ENCODE data around the gene ARF3.

The ARF3 gene

GRCh38 chr12:48957141-48958048, at the start of gene ARF3:
ARF3 (minus strand) TSS chr12:48957487; CDS start chr12:48941095, 16,392 bp downstream.
- peak; percentile 97 for DNase-seq

GRCh38 chr12:49000346-49000745, 43.1 kb upstream of the ARF3 start:
- DNase-seq: no peak

GRCh38 chr12:48999371-49000131, 42.3 kb upstream of the ARF3 start, which contains the start of gene DDN:
DDN (minus strand) TSS chr12:48999375; CDS start chr12:48999287, 88 bp downstream.
- no peak for DNase-seq

GRCh38 chr12:48998497-48999353, 41.4 kb upstream of the ARF3 start:
- DNase-seq: no peak

- no peak for DNase-seq
Observed at GRCh38 chr12:48997719-48998496, 40.6 kb upstream of the ARF3 start.

- no peak for DNase-seq
Observed at GRCh38 chr12:48996794-48997718, 39.8 kb upstream of the ARF3 start.

GRCh38 chr12:48995086-48995879, 38.0 kb upstream of the ARF3 start:
- DNase-seq: peak; percentile 74

GRCh38 chr12:48994224-48995085, 37.2 kb upstream of the ARF3 start:
- no peak for DNase-seq

GRCh38 chr12:48993787-48994186, 36.5 kb upstream of the ARF3 start:
- DNase-seq: peak; percentile 64

GRCh38 chr12:48991247-48992050, 34.2 kb upstream of the ARF3 start:
- no peak for DNase-seq

GRCh38 chr12:48990552-48990951, 33.3 kb upstream of the ARF3 start:
- DNase-seq: no peak

GRCh38 chr12:48988030-48988649, 30.9 kb upstream of the ARF3 start:
- DNase-seq: no peak

- DNase-seq: no peak
Observed at GRCh38 chr12:48986720-48987291, 29.5 kb upstream of the ARF3 start.

GRCh38 chr12:48985901-48986300, 28.6 kb upstream of the ARF3 start:
- no peak for DNase-seq

GRCh38 chr12:48985475-48985897, 28.2 kb upstream of the ARF3 start:
- no peak for DNase-seq

- no peak for DNase-seq
Observed at GRCh38 chr12:48982397-48983080, 25.3 kb upstream of the ARF3 start.

GRCh38 chr12:48981757-48982157, 24.5 kb upstream of the ARF3 start:
- DNase-seq: no peak

Measured in NCI-H226 (cell line).